GM18499 (cell line): ENCODE data around the gene ZNF423.

Experiments
- ATAC-seq: cut with Tn5 transposase; IDR thresholded peaks from one replicate; pipeline ENCODE4 v1.9.1; 2021; ENCODE audit warnings: moderate number of reproducible peaks; ENCODE audit not compliant: insufficient read depth, unreplicated experiment

ZNF423 gene

GRCh38 chr16:49460786-49461470 lies 395.0 kb downstream of the ZNF423 start:
- ATAC-seq = no peak

GRCh38 chr16:49459953-49460735 lies 395.8 kb downstream of the ZNF423 start:
- ATAC-seq = no peak

GRCh38 chr16:49458656-49459445 lies 397.1 kb downstream of the ZNF423 start:
- ATAC-seq = no peak

GRCh38 chr16:49458243-49458642 lies 397.7 kb downstream of the ZNF423 start:
- ATAC-seq = no peak

GRCh38 chr16:49457196-49457595 lies 398.7 kb downstream of the ZNF423 start:
- ATAC-seq = no peak

GRCh38 chr16:49456763-49457162 lies 399.1 kb downstream of the ZNF423 start:
- no peak for ATAC-seq

- no peak for ATAC-seq
Observed at GRCh38 chr16:49455991-49456745, 399.7 kb downstream of the ZNF423 start.

GRCh38 chr16:49455181-49455990 lies 400.5 kb downstream of the ZNF423 start:
- ATAC-seq = no peak

GRCh38 chr16:49454426-49455180 lies 401.3 kb downstream of the ZNF423 start:
- no peak for ATAC-seq

GRCh38 chr16:49453983-49454382 lies 401.9 kb downstream of the ZNF423 start:
- no peak for ATAC-seq

- ATAC-seq = no peak
Observed at GRCh38 chr16:49453021-49453420, 402.9 kb downstream of the ZNF423 start.

GRCh38 chr16:49452578-49452977 lies 403.3 kb downstream of the ZNF423 start:
- no peak for ATAC-seq

GRCh38 chr16:49452108-49452507 lies 403.8 kb downstream of the ZNF423 start:
- ATAC-seq = no peak

GRCh38 chr16:49446805-49447204 lies 409.1 kb downstream of the ZNF423 start:
- no peak for ATAC-seq

- ATAC-seq = no peak
Observed at GRCh38 chr16:49443576-49443975, 412.3 kb downstream of the ZNF423 start.

GRCh38 chr16:49442805-49443204 lies 413.1 kb downstream of the ZNF423 start:
- no peak for ATAC-seq

GRCh38 chr16:49441366-49441780 lies 414.5 kb downstream of the ZNF423 start:
- peak; percentile 72 for ATAC-seq

- no peak for ATAC-seq
Observed at GRCh38 chr16:49440156-49441065, 415.5 kb downstream of the ZNF423 start.
